ENCODE results near the gene DNAH6.
"Not testable (repeated sequence)": the region's sequence is repeated elsewhere in the genome, so short reads cannot be mapped to it uniquely, and the experiment has no call there.

DNAH6 gene

DNA sequence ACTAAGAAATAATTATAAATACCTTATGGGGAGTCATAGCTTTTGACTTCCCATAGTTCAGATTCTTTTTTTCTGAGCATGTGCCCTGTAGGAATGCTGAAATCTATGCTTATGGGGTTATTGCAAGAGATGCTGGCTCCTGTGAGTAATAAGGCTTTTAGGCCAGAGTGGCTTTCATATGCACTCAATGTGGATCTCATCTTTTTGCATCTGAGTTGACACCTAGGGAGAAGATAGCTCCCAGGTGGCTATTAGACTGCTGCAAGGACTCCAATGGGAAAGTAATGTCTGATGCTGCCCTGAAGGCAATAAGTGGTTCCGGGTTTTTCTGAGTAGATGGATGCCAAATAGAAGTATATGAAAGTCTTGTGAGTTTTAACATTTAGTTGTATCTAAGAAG lies 21.0 kb downstream of the DNAH6 start:
- ChIA-PET POLR2A (no interaction called here), CTCF (no interaction called here)
- DNase-seq (ENCODE audit: extremely low spot score) = no peak
- no peak for TF ChIP-seq NFRKB (IDR thresholded peaks at IDR 0.05)

DNA sequence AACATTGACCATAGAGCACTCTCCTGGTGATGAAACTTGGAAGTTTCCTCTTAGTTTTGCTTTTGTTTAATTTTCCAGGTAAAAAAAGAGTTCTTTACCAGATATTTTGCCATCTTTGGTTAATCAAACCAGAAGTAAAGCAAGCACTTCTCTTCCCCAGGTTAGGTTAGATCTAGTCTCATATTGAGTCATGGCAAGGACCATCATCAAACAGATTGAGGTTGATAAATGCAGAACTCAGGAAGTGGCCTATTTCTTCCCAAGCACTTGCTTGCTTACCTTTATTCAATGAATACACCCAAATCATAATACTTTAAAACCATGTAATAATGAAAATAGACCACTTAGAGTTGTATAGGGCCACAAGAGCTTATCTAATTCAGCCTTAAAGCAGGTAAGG lies 23.4 kb downstream of the DNAH6 start:
- ChIA-PET POLR2A (no interaction called here), CTCF (no interaction called here)
- DNase-seq (ENCODE audit: extremely low spot score) = no peak
- TF ChIP-seq, protein P1, sequence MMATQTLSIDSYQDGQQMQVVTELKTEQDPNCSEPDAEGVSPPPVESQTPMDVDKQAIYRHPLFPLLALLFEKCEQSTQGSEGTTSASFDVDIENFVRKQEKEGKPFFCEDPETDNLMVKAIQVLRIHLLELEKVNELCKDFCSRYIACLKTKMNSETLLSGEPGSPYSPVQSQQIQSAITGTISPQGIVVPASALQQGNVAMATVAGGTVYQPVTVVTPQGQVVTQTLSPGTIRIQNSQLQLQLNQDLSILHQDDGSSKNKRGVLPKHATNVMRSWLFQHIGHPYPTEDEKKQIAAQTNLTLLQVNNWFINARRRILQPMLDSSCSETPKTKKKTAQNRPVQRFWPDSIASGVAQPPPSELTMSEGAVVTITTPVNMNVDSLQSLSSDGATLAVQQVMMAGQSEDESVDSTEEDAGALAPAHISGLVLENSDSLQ (IDR thresholded peaks at IDR 0.05) = no peak
- TF ChIP-seq TARDBP (IDR thresholded peaks at IDR 0.05) (no peak), ELF4 (IDR thresholded peaks at IDR 0.05) (no peak), BHLHE40 (IDR thresholded peaks at IDR 0.05; ENCODE audit: borderline replicate concordance) (no peak), FOXM1 (IDR thresholded peaks at IDR 0.05; ENCODE audit: borderline replicate concordance) (no peak), L3MBTL2 (conservative IDR thresholded peaks at IDR 0.05) (no peak), HDGF (IDR thresholded peaks at IDR 0.05; ENCODE audit: borderline replicate concordance) (no peak), ZNF384 (IDR thresholded peaks at IDR 0.05) (no peak), NFRKB (IDR thresholded peaks at IDR 0.05) (no peak), CTBP1 (IDR thresholded peaks at IDR 0.05; ENCODE audit: borderline replicate concordance) (no peak), ARNT (IDR thresholded peaks at IDR 0.05) (no peak)

DNA sequence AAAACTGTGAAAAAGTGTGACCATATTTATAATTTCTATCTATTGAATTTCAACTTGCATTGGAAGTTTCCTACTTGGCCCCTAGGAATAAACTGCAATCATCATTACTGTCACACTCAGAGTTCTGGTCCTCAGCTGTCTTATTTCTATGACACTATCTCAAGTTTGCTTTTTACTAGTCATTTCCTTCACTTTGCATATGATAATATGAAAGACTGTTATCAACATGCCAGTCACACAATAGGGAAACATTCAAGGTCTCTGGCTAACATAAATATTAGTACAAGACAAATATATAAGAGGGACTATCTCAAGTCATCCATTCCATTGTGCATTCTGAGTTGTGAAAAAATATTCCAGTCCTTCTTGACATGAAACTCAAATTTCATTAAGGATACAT lies 28.7 kb downstream of the DNAH6 start:
- CTCF ChIA-PET = no interaction called here
- POLR2A ChIA-PET = no interaction called here
- no peak for DNase-seq (ENCODE audit: extremely low spot score)
- TF ChIP-seq CTBP1 (IDR thresholded peaks at IDR 0.05; ENCODE audit: borderline replicate concordance) (no peak), NFRKB (IDR thresholded peaks at IDR 0.05) (no peak), HDGF (IDR thresholded peaks at IDR 0.05; ENCODE audit: borderline replicate concordance) (no peak), FOXK2 (IDR thresholded peaks at IDR 0.05) (no peak), ELF4 (IDR thresholded peaks at IDR 0.05) (no peak), BHLHE40 (IDR thresholded peaks at IDR 0.05; ENCODE audit: borderline replicate concordance) (no peak), TARDBP (IDR thresholded peaks at IDR 0.05) (no peak), SP1 (IDR thresholded peaks at IDR 0.05) (no peak), ARNT (IDR thresholded peaks at IDR 0.05) (no peak)
- TF ChIP-seq, protein P1 (IDR thresholded peaks at IDR 0.05) = no peak

DNA sequence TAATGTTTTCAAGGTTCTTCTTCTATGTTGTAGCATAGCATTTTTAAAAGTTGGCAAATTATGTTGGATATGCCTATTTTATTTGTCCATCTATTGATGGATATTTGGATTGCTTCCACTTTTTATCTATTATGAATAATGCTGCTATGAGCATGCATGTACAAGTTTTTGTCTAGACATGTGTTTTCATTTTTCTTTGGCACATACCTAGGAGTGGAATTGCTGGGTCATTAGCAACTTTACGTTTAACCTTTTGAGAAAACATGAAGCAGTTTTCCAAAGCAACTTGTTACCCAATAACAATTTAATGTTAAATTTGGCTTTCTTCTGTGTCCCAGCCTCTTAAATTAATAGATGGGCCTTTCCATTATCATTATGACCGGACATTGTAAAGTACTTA lies 30.3 kb downstream of the DNAH6 start:
- ChIA-PET POLR2A (no interaction called here), CTCF (no interaction called here)
- TF ChIP-seq BHLHE40 (IDR thresholded peaks at IDR 0.05; ENCODE audit: borderline replicate concordance) (no peak), FOXM1 (IDR thresholded peaks at IDR 0.05; ENCODE audit: borderline replicate concordance) (no peak), CTBP1 (IDR thresholded peaks at IDR 0.05; ENCODE audit: borderline replicate concordance) (no peak), HDGF (IDR thresholded peaks at IDR 0.05; ENCODE audit: borderline replicate concordance) (no peak), ARNT (IDR thresholded peaks at IDR 0.05) (no peak), L3MBTL2 (conservative IDR thresholded peaks at IDR 0.05) (no peak), SUZ12 (IDR thresholded peaks at IDR 0.05) (no peak)
- no peak for DNase-seq (ENCODE audit: extremely low spot score)

DNA sequence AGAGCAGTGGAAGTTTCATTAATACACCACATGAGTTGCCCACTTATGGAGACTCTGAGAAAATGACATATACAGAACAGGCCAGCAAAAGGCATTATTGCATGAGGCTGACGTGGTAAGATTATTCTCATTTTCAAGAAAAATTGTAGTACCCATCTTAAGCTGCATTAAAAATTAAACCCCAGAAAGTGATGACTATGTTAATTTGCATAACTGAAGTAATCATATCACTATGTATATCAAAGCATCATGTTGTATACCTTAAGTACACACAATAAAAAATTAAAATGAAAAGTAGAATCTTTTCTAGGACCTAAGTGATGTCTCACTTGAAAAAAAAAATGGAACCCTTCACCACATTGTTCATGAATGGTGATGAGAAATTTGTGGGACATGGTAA lies 32.0 kb downstream of the DNAH6 start:
- ChIA-PET POLR2A (no interaction called here), CTCF (no interaction called here)
- DNase-seq (ENCODE audit: extremely low spot score) = no peak
- no peak for TF ChIP-seq FOXM1 (IDR thresholded peaks at IDR 0.05; ENCODE audit: borderline replicate concordance)
- no peak for TF ChIP-seq FOXK2 (IDR thresholded peaks at IDR 0.05)
- no peak for TF ChIP-seq ELF4 (IDR thresholded peaks at IDR 0.05)
- no peak for TF ChIP-seq HDGF (IDR thresholded peaks at IDR 0.05; ENCODE audit: borderline replicate concordance)
- TF ChIP-seq, protein P1 (IDR thresholded peaks at IDR 0.05) = no peak
- no peak for TF ChIP-seq SP1 (IDR thresholded peaks at IDR 0.05)
- TF ChIP-seq LEF1 (IDR thresholded peaks at IDR 0.05; ENCODE audit: borderline replicate concordance) = no peak
- no peak for TF ChIP-seq BHLHE40 (IDR thresholded peaks at IDR 0.05; ENCODE audit: borderline replicate concordance)
- no peak for TF ChIP-seq L3MBTL2 (conservative IDR thresholded peaks at IDR 0.05)
- TF ChIP-seq TARDBP (IDR thresholded peaks at IDR 0.05) = no peak
- TF ChIP-seq CTBP1 (IDR thresholded peaks at IDR 0.05; ENCODE audit: borderline replicate concordance) = no peak
- no peak for TF ChIP-seq ARNT (IDR thresholded peaks at IDR 0.05)
- TF ChIP-seq FOXA1 (IDR thresholded peaks at IDR 0.05) = no peak
- TF ChIP-seq SUZ12 (IDR thresholded peaks at IDR 0.05) = no peak
- TF ChIP-seq ZNF384 (IDR thresholded peaks at IDR 0.05) = no peak
- TF ChIP-seq NFRKB (IDR thresholded peaks at IDR 0.05) = no peak

DNA sequence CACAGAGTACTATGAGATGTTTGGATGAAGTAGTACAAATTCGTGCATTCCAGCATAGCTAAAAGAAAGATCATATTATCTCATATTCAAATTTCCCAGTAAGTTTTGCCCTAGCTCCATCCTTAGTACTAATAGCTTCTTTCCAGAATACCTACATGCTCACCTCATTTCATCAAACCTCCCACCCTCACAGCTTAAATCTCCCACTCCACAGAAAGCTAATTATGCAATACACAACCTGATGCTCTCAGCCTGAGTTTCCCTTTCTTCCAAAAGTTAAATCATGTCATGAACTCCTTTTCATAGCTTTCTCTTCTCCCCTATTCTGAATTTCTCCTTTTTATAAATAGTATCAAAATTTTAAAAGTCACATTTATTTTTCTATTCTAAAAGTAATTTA lies 34.6 kb downstream of the DNAH6 start:
- no peak for TF ChIP-seq LEF1 (IDR thresholded peaks at IDR 0.05; ENCODE audit: borderline replicate concordance)
- TF ChIP-seq HDGF (IDR thresholded peaks at IDR 0.05; ENCODE audit: borderline replicate concordance) = no peak
- TF ChIP-seq, protein P1 (IDR thresholded peaks at IDR 0.05) = no peak
- TF ChIP-seq FOXK2 (IDR thresholded peaks at IDR 0.05) = no peak
- no peak for TF ChIP-seq ARNT (IDR thresholded peaks at IDR 0.05)
- no peak for TF ChIP-seq FOXA1 (IDR thresholded peaks at IDR 0.05)
- no peak for TF ChIP-seq TARDBP (IDR thresholded peaks at IDR 0.05)
- no peak for TF ChIP-seq L3MBTL2 (conservative IDR thresholded peaks at IDR 0.05)
- TF ChIP-seq BHLHE40 (IDR thresholded peaks at IDR 0.05; ENCODE audit: borderline replicate concordance) = no peak
- no peak for TF ChIP-seq SP1 (IDR thresholded peaks at IDR 0.05)
- TF ChIP-seq ELF4 (IDR thresholded peaks at IDR 0.05) = no peak
- no peak for TF ChIP-seq ZNF384 (IDR thresholded peaks at IDR 0.05)
- no peak for TF ChIP-seq NFRKB (IDR thresholded peaks at IDR 0.05)
- TF ChIP-seq FOXM1 (IDR thresholded peaks at IDR 0.05; ENCODE audit: borderline replicate concordance) = no peak
- TF ChIP-seq SUZ12 (IDR thresholded peaks at IDR 0.05) = no peak
- DNase-seq (ENCODE audit: extremely low spot score) = no peak
- CTCF ChIA-PET = no interaction called here

DNA sequence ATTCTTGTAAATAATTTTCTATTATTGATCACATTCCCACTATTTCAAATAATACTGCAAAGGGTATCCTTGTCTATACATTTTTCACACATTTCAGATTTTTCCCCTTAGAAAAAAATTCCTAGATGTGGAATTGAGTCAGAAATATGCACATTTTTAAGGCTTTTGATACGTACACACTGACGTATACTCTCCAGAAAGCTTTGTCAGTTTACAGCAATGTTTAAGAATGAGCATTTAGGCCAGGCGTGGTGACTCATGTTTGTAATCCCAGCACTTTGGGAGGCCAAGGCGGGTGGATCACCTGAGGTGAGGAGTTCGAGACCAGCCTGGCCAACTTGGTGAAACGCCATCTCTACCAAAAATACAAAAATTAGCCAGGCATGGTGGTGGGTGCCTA lies 35.2 kb downstream of the DNAH6 start:
- CTCF ChIA-PET; POLR2A ChIA-PET; DNase-seq (ENCODE audit: extremely low spot score): not testable (repeated sequence)

More for the DNA sequence above, 34.6 kb downstream of the DNAH6 start:
- POLR2A ChIA-PET = no interaction called here

All from HEK293T (cell line).